Prostate gland (tissue), 2 donors: Measurements from ENCODE around the gene FAAH2.

Source experiments
- POLR2A ChIP-seq: fragments of 450-650 bp; IDR thresholded peaks from one replicate; pipeline ENCODE4 v1.6.1; 2016; ENCODE audit warnings: antibody characterized with exemption, mild to moderate bottlenecking
- TF ChIP-seq, protein P1 (sequence below), 4 experiments: fragments of 200-600 bp in 2 of 4; fragments of 450-650 bp in 2 of 4; sonication (generic) in 2 of 4; IDR thresholded peaks; 1 replicate in 3 of 4; 2 replicates in 1 of 4; pipeline ENCODE4 v1.5.1; 2016 to 2019; ENCODE audit warnings: antibody characterized with exemption in 4 of 4, mild to moderate bottlenecking in 2 of 4, moderate library complexity in 2 of 4

GRCh38 chrX:57353472-57354132 is 67.1 kb downstream of the FAAH2 start:
- TF ChIP-seq, protein P1, sequence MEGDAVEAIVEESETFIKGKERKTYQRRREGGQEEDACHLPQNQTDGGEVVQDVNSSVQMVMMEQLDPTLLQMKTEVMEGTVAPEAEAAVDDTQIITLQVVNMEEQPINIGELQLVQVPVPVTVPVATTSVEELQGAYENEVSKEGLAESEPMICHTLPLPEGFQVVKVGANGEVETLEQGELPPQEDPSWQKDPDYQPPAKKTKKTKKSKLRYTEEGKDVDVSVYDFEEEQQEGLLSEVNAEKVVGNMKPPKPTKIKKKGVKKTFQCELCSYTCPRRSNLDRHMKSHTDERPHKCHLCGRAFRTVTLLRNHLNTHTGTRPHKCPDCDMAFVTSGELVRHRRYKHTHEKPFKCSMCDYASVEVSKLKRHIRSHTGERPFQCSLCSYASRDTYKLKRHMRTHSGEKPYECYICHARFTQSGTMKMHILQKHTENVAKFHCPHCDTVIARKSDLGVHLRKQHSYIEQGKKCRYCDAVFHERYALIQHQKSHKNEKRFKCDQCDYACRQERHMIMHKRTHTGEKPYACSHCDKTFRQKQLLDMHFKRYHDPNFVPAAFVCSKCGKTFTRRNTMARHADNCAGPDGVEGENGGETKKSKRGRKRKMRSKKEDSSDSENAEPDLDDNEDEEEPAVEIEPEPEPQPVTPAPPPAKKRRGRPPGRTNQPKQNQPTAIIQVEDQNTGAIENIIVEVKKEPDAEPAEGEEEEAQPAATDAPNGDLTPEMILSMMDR (IDR thresholded peaks at IDR 0.05): no peak
- TF ChIP-seq POLR2A: no peak
